HG03354 (cell line): ENCODE data around the gene LY6G6F.

ENCODE experiments used
- ATAC-seq: cut with Tn5 transposase; IDR thresholded peaks from one replicate; pipeline ENCODE4 v1.9.1; 2021; ENCODE audit warnings: mild to moderate bottlenecking; ENCODE audit not compliant: unreplicated experiment, poor library complexity, severe bottlenecking

LY6G6F gene, protein sequence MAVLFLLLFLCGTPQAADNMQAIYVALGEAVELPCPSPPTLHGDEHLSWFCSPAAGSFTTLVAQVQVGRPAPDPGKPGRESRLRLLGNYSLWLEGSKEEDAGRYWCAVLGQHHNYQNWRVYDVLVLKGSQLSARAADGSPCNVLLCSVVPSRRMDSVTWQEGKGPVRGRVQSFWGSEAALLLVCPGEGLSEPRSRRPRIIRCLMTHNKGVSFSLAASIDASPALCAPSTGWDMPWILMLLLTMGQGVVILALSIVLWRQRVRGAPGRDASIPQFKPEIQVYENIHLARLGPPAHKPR

GRCh38 chr6:31706599-31706998 lies at the start of gene LY6G6F:
Gene LY6G6F (plus strand): TSS chr6:31706866. CDS start chr6:31706907, 41 bp downstream.
- ATAC-seq, result no peak

- no peak for ATAC-seq
Observed at GRCh38 chr6:31657406-31658157, 49.1 kb upstream of the LY6G6F start.

GRCh38 chr6:31658158-31658688 lies 48.4 kb upstream of the LY6G6F start:
- no peak for ATAC-seq

DNA sequence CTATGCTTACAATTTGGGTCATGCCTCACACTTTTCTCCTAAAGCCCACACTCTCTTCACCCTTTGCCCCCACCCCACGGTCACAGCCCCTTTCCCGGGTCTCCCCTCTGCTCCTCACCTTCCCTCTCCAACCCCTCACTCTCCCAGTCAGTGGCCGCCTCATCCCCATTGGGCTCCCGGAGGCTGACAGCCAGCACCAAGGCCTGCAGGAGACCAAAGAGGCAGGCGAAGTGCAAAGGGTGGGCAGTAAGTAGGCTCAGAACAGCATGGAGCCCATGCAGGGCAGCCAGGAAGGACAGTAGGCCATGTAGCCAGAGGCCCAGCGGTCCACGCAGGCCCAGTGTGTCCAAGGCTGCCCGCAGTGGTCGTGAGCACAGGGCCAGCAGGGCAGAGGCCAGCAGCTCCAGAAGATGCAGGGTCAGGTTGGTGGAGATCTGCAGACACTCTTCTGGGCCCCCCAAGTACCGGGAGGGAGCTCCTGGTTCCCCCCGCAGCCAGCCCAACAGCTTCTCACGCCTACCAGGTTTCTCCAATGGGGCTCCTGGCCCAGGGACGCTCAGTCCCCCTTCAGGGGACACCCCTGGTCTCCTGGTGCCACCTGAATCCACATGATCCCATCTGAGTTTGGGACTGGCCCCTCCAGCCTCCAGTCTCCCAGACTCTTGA lies 47.5 kb upstream of the LY6G6F start:
- no peak for ATAC-seq

- ATAC-seq, result no peak
Observed at GRCh38 chr6:31659649-31660380, 46.9 kb upstream of the LY6G6F start.

DNA sequence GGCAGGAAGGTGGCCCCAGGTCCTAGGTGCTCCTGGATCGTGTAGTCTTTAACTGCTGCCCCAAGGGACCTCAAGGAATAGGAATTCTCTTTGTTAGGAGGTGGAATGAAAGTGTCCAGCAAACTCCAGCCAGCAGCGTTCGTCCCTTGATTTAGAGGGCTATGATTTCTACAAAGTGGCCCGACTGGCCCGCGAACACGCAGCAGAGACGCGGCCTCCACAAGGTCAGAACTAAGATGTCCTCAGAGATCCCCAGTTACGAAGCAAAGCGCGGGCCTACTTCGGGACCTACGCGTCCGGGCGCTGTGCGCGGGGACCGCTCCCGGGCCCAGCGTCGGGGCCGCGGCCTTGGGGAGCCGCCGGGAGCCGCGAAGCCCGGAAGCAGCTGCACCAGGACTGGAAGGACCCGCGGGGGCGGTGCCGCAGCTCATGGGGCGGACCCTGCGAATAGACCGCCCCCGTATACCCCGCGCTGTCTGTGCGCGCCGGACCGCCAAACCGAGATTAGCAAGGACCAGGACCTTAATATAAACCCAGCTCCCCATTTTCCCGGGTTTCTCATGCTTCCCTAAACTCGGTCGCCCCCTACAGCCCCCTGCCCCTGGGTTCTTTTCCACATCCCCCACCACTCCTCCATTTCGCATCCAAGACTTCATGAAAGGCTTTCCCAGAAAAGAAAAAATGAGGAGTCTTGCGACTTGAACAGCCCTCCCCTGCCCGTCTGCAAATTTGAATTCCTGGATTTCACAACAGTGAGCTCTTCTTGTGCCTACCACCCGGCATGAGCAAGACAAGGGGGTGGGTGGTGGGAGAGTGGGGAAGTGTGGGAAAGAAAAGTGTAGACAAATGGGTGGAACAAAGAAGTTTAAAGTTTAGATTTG lies 46.0 kb upstream of the LY6G6F start, which contains the start of gene C6orf47:
Gene C6orf47 (minus strand): TSS at position 398 of the 881 bp plus-strand sequence. CDS start 831 bp downstream, outside the sequence.
- ATAC-seq, result peak; percentile 47

DNA sequence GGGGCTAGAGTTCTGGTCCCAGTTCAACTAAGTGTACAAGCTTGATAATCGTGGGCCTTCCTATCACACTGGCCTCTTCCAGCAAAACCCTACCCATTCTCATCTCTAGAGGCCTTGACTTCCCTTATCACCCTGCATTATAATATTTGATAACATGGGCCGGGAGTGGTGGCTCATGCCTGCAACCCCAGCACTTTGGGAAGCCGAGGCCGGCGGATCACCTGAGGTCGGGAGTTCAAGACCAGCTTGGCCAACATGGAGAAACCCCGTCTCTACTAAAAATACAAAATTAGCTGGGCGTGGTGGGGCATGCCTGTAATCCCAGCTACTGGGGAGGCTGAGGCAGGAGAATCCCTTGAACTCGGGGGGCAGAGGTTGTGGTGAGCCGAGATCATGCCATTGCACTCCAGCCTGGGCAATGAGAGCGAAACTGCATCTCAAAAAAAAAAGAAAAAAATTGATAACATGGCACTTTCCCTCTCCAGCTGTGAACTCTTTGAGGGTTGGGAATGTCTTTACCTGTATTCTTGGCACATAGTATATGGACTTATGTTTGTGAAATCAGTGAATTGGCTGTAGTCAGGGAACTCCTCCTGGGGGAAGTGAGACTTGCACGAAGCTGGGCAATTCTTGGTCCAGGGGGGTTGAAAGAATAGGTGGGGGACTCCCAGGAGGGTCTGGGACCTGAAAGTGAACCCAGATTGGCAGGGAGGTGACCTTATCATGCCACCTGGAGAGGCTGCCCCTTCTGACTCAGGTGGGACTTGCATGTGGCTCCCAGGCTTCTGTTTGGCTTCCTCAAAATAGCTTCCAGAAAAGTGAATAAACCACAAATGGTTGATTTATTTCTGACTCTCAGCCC lies 45.2 kb upstream of the LY6G6F start:
- ATAC-seq, result no peak

DNA sequence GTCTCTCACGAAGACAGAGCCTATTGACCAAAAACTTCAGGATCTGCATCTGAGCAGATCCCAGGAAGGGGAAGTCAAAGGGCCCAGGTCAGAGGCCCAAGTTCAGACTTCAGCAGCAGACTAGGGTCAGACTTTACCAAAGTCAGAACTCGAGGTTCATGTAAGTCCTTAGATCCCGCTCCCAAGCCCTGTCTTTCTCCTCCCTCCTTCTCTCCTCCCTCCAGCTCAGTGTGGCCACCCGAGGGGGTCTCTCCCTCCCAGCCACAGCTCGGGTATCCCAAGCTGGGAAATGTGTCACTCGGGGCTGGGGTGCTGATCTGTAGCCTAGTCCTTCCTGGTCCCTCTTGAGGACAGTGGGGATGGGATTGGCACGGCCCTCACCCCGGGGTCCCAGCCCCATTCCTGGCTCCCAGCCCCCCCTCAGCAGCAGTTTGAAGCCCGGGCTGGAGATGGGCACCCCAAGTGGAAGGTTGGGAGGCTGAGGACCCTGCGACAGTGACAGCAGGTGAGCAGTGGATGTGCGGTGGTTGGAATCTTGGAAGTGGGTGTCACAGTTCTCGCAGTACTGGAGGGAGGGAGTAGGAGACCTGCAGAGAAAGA lies 44.4 kb upstream of the LY6G6F start:
- no peak for ATAC-seq

DNA sequence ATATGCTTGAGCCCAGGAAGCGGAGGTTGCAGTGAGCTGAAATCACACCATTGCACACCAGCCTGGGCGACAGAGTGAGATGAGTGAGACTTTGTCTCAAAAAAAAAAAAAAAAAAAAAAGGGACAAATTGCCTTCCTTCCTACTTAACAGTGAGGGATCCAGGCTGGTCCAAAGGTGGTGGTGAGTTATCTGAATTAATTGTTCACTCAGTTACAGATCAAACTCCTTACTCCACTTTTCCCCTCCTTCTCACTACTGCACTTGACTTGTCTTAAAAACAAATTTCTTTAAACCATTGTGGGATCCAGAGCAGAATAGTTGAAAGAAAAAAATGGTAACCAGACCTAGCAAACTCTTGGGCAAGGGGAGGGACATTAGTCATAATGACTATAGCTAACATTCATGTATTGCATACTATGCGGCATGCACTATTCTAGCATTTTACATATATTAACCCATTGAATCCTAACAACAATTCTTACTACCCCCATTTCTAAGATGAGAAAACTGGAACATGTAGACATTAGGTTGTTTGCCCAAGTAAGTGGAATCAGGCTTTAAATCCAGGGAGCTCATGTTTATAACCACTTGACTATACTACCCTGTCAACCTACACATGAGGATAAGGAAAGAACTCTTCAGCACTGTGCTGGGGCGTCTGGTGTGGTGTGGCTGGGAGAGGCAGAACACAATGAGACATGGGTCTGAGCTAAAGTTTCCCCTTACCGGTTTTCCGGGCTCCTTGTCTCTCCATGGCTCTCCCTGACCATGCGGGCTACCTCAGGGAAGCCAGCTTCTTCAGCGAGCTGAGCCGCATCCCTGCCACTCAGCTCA lies 43.3 kb upstream of the LY6G6F start:
- no peak for ATAC-seq

DNA sequence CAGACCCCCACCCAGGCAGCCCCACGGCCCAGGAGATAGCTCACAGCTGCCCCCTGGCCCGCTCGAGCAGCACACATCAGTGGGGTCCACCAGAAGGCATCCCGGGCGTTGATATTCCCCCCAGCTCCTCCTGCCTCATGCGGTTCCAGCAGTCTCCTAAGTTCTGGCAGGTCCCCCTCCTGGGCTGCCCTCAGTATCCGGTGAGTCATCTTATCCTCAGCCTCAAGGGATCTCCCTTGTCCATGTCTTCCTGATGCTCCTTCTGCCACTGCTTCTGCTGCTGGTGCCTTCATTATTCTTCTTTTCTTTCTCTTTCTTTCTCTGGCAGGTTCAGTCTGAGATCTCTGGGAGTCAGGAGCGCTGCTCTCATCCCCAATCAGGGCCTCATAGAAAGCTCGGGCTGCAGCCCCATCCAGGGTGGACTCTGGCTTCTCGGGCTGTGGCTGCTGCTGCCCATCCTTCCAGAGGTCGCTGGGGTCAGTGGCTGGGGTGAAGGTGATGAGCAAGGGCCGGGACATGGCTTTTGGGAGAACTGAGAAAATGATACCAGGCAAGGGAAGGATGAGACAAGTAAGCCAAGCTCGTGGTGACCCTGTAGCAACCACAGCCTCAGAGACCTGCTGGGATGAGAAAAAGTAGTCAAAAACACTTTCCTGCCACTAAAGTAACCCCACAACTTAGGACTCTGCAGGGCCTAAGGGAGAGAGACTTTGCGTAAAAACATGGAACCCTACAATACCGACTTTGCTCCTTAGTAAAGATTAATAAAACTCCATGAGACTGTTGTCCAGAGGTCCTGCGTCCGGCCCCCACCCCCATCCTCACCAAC lies 42.5 kb upstream of the LY6G6F start:
- no peak for ATAC-seq

DNA sequence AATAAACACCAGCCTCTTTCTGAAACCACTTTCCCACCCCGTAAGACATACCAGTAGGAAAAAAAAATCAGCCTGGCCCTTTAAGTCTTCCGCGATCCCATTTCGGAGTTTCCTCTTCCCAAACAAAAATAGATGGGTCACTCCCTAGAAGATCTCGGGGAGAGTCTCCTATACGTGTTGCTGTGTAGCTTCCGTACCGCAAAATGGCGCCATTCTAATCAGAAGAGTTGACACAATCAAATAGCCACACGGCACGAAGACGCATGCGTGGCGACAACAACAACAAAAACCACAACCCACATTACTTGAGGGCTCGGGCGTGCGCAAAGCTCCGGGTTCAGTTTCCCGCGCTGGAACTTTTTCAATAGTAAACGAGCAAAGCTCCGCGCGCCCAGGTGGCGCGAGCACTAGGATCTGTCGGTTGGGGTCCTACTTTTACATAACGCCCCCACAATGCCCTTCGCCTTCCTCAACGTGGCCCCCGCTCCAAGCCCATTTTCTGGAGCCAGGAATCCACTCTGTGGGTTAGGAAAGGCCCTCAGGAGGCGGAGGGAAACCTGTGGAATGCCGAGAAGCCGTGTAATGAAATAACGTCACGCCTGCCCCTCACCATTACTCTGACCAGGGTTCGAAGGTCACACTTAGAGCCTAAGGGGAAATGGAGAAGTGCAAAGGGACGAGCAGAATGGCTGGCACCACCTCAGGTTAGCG lies 41.7 kb upstream of the LY6G6F start, which contains the start of gene GPANK1:
Gene GPANK1 (minus strand): TSS at position 208 of the 711 bp plus-strand sequence. CDS start 519 bp downstream, outside the sequence.
- no peak for ATAC-seq

DNA sequence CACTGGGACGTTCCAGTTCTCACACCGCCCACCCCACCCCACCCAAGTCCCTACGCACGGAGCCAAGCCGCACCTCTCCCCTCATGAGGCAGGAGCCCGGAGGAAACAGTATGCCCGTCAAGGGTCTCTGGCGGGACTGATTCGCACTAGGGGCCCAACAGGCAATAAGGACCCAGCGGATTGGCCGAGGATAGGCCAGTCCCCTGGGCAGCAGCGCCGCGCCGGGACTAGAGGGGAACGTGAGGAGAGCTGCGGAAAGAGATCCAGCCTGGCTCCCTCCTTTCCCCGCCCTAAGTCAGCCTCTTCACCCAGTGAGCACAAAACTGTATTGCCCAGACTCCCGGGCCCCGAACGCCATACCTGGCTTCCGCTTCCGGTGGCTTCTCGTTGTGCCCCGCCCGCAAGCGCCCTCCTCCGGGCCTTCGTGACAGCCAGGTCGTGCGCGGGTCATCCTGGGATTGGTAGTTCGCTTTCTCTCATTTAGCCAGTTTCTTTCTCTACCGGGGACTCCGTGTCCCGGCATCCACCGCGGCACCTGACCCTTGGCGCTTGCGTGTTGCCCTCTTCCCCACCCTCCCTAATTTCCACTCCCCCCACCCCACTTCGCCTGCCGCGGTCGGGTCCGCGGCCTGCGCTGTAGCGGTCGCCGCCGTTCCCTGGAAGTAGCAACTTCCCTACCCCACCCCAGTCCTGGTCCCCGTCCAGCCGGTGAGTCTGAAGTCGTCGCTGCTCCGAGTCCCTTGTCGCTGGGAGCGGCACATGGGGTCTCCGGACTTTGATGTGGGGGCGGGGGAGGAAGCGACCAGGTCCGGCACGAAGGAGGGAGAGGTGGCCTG lies 40.9 kb upstream of the LY6G6F start, which contains the start of gene CSNK2B:
Gene CSNK2B (plus strand): TSS at position 580 of the 836 bp plus-strand sequence. CDS start 752 bp downstream, outside the sequence.
- peak; percentile 82 for ATAC-seq

GRCh38 chr6:31666337-31666965 lies 40.2 kb upstream of the LY6G6F start:
- ATAC-seq, result no peak

- ATAC-seq, result no peak
Observed at GRCh38 chr6:31669676-31670075, 37.0 kb upstream of the LY6G6F start, which contains the start of gene LY6G5B. Gene LY6G5B (plus strand): TSS chr6:31669976. CDS start chr6:31670951, 975 bp downstream.
